Parathyroid adenoma (tissue), 2 donors: ENCODE measurements around the gene OR52K1.
"Not testable (repeated sequence)": the region's sequence is repeated elsewhere in the genome, so short reads cannot be mapped to it uniquely, and the experiment has no call there.

Experiments used
- H2AFZ ChIP-seq: fragments of 300-600 bp; sonication (generic); one replicate; pipeline ENCODE4 v1.7.0; 2017; ENCODE audit warnings: antibody characterized with exemption, mild to moderate bottlenecking
- H3K27ac ChIP-seq: fragments of 300-600 bp; sonication (generic); one replicate; pipeline ENCODE4 v1.7.0; 2017
- H3K27me3 ChIP-seq: fragments of 300-600 bp; sonication (generic); one replicate; pipeline ENCODE4 v1.7.0; 2017; ENCODE audit warnings: low read length; ENCODE audit not compliant: control insufficient read depth, insufficient read depth
- H3K36me3 ChIP-seq: fragments of 300-600 bp; sonication (generic); one replicate; pipeline ENCODE4 v1.7.0; 2017; ENCODE audit warnings: low read length; ENCODE audit not compliant: control insufficient read depth, insufficient read depth
- H3K4me1 ChIP-seq: fragments of 300-600 bp; sonication (generic); one replicate; pipeline ENCODE4 v1.7.0; 2017; ENCODE audit warnings: control low read depth
- H3K4me2 ChIP-seq: fragments of 300-600 bp; sonication (generic); one replicate; pipeline ENCODE4 v1.7.0; 2017; ENCODE audit warnings: low read length
- H3K4me3 ChIP-seq: fragments of 300-600 bp; sonication (generic); one replicate; pipeline ENCODE4 v1.7.0; 2017; ENCODE audit warnings: low read depth, low read length
- H3K79me2 ChIP-seq: fragments of 300-600 bp; sonication (generic); one replicate; pipeline ENCODE4 v1.7.0; 2017; ENCODE audit warnings: control low read depth
- H3K9ac ChIP-seq: fragments of 300-600 bp; sonication (generic); one replicate; pipeline ENCODE4 v1.7.0; 2017; ENCODE audit warnings: mild to moderate bottlenecking
- H3K9me3 ChIP-seq: fragments of 300-600 bp; sonication (generic); one replicate; pipeline ENCODE4 v1.7.0; 2017; ENCODE audit warnings: low read length; ENCODE audit not compliant: control insufficient read depth
- TF ChIP-seq, protein P1 (sequence below): fragments of 300-600 bp; sonication (generic); IDR thresholded peaks from one replicate; pipeline ENCODE4 v1.7.0; 2017; ENCODE audit warnings: antibody characterized with exemption, mild to moderate bottlenecking
- donor health status: primary hyperparathyroidism.

Gene OR52K1

DNA sequence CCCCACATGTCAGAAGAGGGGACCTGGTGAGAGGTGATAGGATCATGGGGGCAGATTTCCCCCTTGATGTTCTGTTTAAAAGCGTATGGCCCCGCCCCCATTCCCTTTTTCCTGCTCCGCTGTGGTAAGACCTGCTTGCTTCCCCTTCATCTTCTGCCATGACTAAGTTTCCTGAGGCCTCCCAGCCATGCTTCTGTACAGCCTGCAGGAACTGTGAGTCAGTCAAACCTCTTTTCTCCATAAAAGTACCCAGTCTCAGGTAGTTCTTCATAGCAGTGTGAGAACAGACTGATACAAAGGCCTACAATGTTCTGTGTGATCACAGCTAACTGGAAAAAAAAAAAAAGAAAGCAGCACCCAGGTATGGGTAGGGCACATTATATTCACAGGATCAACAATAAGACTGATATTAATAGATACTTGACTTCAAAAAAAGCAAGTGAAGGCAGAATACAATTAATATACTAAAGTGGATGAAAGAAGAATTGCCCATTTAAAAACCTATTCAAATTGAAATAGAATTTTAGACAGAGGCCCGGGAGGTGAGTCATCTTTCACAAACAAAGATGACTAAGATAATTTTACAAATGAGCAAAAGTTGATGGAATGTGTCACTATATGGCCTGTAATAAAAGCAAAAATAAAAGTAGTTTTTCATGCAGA lies 1.7 kb upstream of the OR52K1 start:
- Histone ChIP-seq H3K36me3 (no peaks in the 10 kb centered on the region), H3K9me3 (no peaks in the 10 kb centered on the region), H3K4me2 (no peak overlapping the region), H3K4me1 (no peaks in the 10 kb centered on the region), H3K4me3 (no peak overlapping the region), H3K9ac (no peak overlapping the region), H2AFZ (no peak overlapping the region), H3K27me3 (no peaks in the 10 kb centered on the region), H3K27ac (no peak overlapping the region), H3K79me2 (no peaks in the 10 kb centered on the region)
- TF ChIP-seq, protein P1, sequence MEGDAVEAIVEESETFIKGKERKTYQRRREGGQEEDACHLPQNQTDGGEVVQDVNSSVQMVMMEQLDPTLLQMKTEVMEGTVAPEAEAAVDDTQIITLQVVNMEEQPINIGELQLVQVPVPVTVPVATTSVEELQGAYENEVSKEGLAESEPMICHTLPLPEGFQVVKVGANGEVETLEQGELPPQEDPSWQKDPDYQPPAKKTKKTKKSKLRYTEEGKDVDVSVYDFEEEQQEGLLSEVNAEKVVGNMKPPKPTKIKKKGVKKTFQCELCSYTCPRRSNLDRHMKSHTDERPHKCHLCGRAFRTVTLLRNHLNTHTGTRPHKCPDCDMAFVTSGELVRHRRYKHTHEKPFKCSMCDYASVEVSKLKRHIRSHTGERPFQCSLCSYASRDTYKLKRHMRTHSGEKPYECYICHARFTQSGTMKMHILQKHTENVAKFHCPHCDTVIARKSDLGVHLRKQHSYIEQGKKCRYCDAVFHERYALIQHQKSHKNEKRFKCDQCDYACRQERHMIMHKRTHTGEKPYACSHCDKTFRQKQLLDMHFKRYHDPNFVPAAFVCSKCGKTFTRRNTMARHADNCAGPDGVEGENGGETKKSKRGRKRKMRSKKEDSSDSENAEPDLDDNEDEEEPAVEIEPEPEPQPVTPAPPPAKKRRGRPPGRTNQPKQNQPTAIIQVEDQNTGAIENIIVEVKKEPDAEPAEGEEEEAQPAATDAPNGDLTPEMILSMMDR, result no peak

DNA sequence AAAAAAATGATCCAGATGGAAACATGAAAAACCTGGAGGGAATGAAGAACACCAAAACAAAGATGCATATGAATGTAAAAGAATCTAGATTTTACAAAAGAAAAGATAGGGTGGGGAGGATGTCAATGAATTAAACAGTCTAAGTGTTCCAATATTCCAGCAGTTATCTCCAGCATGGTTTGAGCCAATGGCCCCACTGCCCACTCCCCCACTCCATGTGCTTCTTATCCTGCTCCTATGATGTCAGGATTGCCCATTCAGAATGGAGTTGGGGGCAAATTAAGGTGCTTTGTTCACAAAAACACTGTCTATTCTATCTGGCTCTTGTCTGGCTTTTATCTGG lies 1.2 kb upstream of the OR52K1 start:
- H3K79me2 ChIP-seq, result no peaks in the 10 kb centered on the region
- H2AFZ ChIP-seq, result no peak overlapping the region
- H3K4me3 ChIP-seq, result no peak overlapping the region
- H3K9ac ChIP-seq, result no peak overlapping the region
- H3K27me3 ChIP-seq, result no peaks in the 10 kb centered on the region
- H3K36me3 ChIP-seq, result no peaks in the 10 kb centered on the region
- H3K4me2 ChIP-seq, result no peak overlapping the region
- no peaks in the 10 kb centered on the region for H3K4me1 ChIP-seq
- H3K9me3 ChIP-seq, result no peaks in the 10 kb centered on the region
- TF ChIP-seq, protein P1, result no peak
- H3K27ac ChIP-seq, result no peak overlapping the region

DNA sequence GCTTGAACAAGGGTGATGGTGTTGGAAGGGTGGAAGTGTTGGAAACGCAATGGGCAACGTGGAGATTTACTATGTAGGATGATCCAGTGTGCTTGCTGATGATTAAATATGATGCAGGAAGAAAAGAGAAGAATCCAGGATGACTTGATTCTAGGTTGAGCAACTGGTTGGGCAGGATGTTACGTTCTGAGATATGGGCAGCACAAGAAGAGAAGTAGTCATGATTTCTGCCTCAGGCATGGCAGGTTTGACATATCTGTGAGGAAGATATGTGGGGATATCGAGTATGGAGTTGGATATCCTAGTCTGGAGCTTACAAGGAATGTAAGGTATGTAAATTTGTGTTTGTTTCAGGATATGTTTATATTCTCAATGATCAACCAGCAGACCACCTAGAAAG lies 1.9 kb downstream of the OR52K1 start:
- Histone ChIP-seq H3K9ac (no peak overlapping the region), H3K36me3 (no peaks in the 10 kb centered on the region), H3K4me3 (no peak overlapping the region), H3K4me2 (no peak overlapping the region), H3K4me1 (no peaks in the 10 kb centered on the region), H3K9me3 (no peaks in the 10 kb centered on the region), H3K27me3 (no peaks in the 10 kb centered on the region), H2AFZ (no peak overlapping the region), H3K27ac (no peak overlapping the region), H3K79me2 (no peaks in the 10 kb centered on the region)
- TF ChIP-seq, protein P1, result no peak

DNA sequence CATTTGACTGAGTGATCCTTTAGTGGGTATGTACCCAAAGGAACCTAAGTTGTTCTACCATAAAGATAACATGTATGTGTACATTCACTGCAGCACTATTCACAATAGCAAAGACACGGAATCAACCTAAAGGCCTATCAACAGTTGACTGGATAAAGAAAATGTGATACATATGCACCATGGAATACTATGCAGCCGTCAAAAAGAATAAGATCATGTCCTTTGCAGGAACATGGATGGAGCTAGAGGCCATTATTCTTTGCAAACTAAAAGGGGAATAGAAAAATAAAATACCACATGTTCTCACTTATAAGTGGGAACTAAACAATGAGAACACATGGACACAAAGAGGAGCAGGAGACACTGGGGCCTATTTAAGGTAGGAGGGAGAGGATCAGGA lies 9.0 kb downstream of the OR52K1 start:
- H2AFZ ChIP-seq, H3K4me2 ChIP-seq, H3K27ac ChIP-seq, H3K27me3 ChIP-seq, H3K4me3 ChIP-seq, H3K4me1 ChIP-seq, H3K79me2 ChIP-seq, H3K36me3 ChIP-seq, H3K9me3 ChIP-seq, H3K9ac ChIP-seq: not testable (repeated sequence)

DNA sequence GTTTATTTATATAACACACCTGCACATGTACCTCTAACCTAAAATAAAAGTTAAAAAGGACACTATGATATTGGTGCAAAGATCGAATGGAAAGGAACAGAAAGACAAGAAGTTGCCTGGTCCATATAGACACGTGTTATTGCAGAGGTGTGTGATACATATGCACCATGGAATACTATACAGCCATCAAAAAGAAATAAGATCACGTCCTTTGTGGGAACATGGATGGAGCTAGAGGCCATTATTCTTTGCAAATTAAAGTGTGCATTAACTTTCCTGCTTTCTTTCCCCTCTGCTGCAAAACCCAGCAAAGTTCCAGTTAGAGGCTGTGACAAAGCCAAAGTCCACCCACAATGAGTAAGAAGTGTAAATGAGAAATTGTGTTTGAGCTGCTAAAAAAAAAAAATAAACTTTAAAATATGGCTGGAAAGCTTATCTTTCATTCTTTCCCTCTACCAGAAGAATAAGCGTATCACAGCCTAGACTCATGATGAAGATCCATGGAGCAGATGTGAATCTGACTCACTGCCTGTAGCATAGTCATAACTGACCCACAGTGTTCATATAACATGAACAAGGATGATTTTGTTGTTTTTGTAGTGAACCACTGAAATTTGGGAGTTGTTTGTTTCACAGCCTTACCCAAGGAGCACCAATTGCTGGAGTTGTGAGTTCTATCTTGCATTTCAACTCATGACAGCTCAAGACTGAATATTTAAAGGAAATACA lies 9.6 kb downstream of the OR52K1 start:
- Histone ChIP-seq H3K9ac (no peak overlapping the region), H3K9me3 (no peaks in the 10 kb centered on the region), H3K27me3 (no peaks in the 10 kb centered on the region), H3K36me3 (no peaks in the 10 kb centered on the region), H3K4me3 (no peak overlapping the region), H3K4me1 (no peaks in the 10 kb centered on the region), H3K4me2 (no peak overlapping the region), H3K79me2 (no peaks in the 10 kb centered on the region), H2AFZ (no peak overlapping the region), H3K27ac (no peak overlapping the region)
- TF ChIP-seq, protein P1, result no peak
